SW480 (cell line): ENCODE data around the gene ZNF319.

Experiments
- DNase-seq: peaks from one replicate; pipeline ENCODE4 v3.0.0-alpha.2; 2016; ENCODE audit warnings: low spot score

ZNF319 gene

DNA sequence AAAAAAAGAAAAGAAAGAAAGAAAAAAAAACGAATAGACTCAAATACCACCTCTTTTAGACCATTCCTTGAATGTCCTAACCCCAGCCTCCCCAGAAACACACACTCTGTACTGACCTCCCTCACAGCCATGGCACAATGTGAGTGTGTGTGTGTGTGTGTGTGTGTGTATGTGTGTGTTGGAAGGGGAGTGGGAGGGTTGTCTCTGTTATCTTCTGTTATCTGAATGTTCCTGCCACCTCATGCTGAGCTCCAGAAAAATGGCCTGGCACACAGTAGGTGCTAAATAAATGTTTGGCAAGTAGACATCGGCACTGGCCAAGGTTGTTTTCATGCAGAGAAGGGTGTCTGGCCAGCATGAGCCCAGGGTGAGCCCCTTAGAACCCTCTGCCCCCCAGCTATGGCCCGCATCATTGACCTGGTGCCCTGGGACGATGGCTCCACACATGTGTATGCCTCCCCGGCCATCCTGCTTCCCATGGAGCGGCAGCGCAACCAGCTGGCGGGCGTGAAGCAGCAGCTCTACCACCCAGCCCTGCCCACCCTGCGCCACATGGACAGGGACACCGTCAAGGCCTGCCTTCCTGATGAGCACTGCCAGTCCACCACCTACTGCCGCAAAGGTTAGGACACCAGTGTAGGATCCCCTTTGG is 22.9 kb downstream of the ZNF319 start:
- no peak for DNase-seq

GRCh38 chr16:57976331-57976796 is 24.1 kb downstream of the ZNF319 start:
- peak; percentile 10 for DNase-seq

- DNase-seq = no peak
These were observed 28.2 kb downstream of the ZNF319 start for GRCh38 chr16:57972306-57972705.

- DNase-seq = no peak
These were observed 28.6 kb downstream of the ZNF319 start for GRCh38 chr16:57971848-57972247.

GRCh38 chr16:57970970-57971369 is 29.5 kb downstream of the ZNF319 start, which contains the start of gene CNGB1:
TSS of gene CNGB1 (minus strand) at chr16:57971128. CDS start at chr16:57967286, 3,842 bp downstream.
- DNase-seq = no peak

DNA sequence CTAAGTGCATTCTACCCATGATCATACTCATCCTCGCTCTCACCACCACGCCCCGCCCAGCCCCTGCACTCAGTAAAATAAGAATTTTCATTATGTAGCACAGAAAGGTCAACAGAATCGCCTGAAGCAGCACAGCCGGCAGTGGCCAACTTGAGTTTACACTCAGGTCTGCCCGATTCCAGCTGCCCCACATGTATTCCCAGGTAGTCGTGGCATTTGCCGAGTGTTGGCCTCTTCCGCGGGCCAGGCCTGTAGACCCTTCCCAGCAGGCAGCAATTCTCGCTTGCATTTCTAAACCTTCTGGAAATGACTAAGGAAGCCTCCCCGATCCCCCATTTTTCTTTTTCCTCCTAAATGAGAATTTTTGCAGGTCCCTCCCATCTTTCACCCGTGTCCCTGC is 30.2 kb downstream of the ZNF319 start:
- DNase-seq = no peak

- no peak for DNase-seq
These were observed 30.9 kb downstream of the ZNF319 start for GRCh38 chr16:57969451-57970123.

DNA sequence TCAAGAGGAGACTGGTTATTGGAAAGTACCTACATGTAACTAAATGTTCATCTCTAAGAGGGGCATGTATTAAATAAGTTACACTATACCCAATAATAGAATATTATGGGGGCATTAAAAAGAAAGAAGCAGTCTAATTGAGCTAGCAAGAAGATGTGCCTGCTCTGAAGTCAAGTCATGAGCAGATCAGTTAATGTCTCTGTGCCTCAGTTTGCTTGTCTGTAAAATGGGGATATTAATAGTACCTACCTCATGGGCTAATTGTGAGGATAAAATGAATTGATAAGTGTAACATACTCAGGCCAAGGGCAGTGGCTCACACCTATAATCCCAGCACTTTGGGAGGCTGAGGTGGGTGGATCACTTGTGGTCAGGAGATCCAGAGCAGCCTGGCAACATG is 32.6 kb downstream of the ZNF319 start:
- no peak for DNase-seq

- no peak for DNase-seq
These were observed 33.5 kb downstream of the ZNF319 start for GRCh38 chr16:57966986-57967385.

- DNase-seq = no peak
These were observed 34.2 kb downstream of the ZNF319 start for GRCh38 chr16:57966204-57966771.

DNA sequence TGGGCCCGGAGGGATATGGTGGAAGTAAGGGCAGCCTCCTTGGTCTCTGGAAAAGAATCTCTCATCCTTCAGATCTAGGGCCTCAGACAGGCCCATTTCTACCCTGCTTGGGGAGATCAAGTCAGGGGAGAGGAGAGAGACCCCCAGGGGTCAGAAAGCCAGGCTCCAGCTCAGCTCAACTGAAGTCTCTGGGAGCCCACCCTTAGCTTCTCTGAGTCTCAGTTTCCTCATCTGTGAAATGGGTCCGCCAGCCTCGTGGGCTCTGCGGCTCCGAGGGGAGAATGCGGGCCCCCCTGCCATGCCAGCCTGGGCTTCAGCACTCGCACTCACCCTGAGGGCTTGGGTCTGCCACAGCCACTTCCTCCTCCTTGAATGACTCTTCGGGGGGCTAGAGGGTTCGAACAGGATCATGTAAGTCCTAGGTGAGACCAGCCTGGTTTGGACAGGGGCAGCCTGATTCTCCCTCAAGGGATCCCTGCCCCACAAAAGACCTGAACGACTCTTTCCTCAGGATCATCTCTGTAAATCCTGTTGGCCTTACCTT is 36.2 kb downstream of the ZNF319 start:
- no peak for DNase-seq

DNA sequence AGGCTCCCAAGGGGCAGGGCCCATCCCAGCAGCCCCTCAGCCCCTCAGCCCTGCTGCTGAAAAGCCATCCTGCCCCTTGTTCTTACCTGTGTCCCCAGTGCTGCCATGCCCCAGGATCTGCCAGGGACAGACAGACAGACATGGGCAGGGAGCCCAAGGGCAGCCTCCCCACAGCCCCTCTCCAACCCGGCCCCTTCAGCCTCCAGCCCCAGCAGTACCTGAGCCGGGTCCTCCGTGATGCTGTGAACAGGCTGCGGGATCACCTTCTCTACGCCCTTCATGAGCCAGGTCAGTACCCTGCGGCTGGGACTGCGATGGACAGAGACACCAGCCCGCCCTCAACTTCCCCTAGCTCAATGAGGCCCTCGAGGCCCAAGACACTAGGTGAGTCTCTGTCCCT is 37.7 kb downstream of the ZNF319 start:
- no peak for DNase-seq

- no peak for DNase-seq
These were observed 38.4 kb downstream of the ZNF319 start for GRCh38 chr16:57962046-57962445.

DNA sequence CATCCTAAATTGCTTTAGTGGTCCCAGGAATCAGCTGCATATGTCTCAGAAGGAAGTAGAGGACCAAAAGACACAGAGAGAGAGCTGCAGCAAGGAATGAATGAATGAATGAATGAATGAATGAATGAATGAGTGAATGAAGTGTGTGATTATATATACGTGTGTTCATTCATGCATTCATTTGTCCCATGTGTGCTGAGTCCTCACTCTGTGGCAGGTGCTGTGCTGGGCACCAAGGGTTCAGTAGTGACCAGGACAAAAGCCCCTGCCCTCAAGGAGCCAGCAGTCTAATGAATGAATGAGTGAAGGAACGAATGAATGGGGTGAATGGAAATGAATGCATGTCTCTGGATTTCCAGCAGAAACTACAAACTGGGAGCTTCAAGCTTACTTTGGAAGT is 38.9 kb downstream of the ZNF319 start:
- DNase-seq = no peak

DNA sequence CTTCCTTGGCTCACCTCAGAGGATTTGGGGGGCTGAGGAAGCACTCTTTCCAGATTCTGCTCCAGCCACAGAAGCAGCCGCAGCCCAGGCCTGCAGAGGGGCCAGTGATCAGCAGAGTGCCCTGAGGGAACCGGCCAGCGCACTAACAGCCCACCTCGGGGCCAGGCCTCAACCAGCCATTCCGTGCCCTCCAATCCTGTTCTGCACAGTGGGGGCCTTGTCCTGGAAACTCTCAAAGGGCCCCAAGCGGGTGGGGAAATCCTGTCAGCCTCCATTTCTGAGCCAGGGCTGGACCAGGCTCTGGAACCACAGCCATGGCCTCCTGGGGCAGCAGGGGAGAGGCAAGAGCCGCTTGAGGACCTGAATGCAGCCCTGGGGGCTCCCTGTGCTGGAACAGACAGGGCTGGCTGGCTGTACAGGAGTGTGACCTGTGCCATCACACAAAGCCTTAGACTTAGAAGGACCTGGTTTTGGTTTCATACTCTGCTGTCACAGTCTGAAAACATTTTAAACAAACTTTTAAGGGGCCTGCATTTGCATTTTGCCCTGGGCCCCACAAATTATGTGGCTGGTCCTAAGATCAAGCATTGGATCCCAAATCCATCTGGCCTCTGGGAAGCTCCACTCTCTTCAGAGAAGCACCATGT is 39.5 kb downstream of the ZNF319 start:
- DNase-seq = no peak

GRCh38 chr16:57960310-57960709 is 40.2 kb downstream of the ZNF319 start:
- DNase-seq = no peak

DNA sequence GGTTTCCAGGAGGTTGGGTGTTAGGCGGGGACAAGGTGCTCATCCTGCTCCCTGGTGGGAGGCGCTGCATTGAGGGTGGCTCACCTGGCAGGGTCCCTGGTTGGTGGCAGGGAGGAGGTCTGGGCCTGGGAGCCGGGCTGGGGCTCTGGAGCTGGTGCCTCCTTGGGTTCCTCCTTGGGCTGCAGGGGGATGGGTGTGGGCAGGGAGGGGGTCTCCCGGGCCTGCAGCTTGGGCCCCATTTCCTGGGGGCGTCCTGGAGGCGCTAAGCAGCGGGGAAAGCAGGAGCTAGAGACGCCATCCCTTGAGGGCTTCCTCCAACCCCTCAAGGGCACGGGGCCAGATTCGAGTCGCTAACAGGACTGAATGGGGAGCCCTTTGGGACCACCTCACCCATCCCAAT is 40.7 kb downstream of the ZNF319 start:
- no peak for DNase-seq

- no peak for DNase-seq
These were observed 41.4 kb downstream of the ZNF319 start for GRCh38 chr16:57959121-57959520.

- no peak for DNase-seq
These were observed 41.9 kb downstream of the ZNF319 start for GRCh38 chr16:57958544-57958943.

DNA sequence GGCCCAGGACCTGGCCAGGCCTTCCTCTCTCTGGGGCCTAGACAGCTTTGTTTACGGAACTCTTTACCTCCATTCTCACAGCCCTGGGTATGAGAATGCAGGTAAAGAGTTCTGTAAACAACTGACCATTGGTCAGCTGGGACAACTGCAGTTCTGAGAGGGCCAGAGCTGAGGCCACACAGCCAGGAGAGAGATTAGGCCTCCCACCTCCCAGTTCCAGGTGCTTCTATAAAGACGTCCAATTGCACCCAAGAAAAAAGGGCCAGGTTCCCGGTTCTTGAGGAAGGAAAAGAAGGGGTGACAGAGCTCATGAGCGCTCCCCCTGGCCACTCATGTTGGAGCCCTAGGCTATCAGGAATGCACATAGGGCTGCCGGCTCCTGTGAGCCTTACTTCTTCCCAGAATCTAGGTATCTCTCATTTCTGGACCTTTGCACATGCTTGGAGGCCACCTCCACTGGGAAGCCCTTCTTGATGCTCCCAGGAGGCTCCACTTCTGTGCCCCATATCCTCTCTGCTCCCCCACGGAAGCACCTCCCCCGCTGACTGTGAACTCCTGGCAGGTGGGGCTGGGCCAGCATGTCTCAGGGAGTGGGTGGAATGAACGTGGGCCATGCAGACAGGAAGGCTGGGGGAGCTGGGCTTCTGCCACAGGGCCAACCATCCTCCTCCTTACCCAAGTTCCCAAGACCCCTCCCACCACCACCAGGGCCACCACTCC is 42.6 kb downstream of the ZNF319 start:
- no peak for DNase-seq

DNA sequence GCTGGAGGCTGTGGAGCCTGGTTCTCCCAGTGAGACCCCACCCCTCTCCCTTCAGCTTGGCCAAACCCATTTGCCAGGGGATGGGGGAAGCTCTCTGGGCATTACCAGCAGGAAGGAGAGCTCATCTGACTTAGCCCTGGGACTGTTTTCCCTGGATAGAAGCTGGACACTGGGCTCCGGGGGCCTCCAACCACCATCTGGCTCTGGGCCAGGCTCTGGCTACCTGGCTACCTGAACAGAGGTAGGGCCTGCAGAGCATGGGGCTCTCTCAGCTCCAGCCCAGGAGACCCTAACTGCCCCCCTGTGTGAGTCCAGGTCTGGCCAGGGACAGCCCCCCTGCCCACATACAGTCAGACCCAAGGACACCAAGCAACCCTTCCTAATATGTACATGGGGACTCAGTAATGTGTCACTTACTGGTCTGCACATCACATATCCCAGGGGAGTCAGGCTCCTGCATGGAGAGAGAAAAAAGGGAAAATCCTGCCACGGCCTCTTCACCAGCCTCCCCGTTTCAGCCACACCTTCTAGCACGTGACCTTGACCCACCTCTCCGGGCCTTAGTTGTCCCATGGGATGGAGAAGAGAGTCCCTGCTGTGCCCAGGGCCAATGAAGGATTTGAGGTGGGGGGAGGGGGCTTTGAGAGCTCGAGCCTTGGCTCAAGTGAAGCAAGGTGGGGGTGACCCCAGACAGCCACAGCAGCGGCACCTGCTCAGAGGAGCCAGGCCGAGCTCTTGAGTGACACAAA is 43.4 kb downstream of the ZNF319 start:
- no peak for DNase-seq
